H1 (cell line): ENCODE measurements around the gene TBC1D4. TPM values are rescaled to one million over a fixed set of nuclear protein-coding genes. Genes with fewer than 3 reads are reported as not detected.

Source experiments
- CTCF ChIA-PET: fragments of 300-600 bp; sonication (Branson Sonifier 250); formaldehyde crosslinking; loops from one replicate; lab custom pipeline; 2021; ENCODE audit not compliant: partially characterized antibody; lab: Charles Lee
- POLR2A ChIA-PET: fragments of 300-600 bp; sonication (Branson Sonifier 250); formaldehyde crosslinking; loops from one replicate; lab custom pipeline; 2021; ENCODE audit warnings: inconsistent platforms; ENCODE audit not compliant: partially characterized antibody; lab: Charles Lee
- DNase-seq, 2 experiments: peaks; one replicate each; pipeline versions ENCODE4 v3.0.0 to v3.0.0-alpha.2; 2010 to 2022; ENCODE audit warnings: low spot score in 2 of 2, low read depth in 1 of 2, mixed read lengths in 1 of 2
- FAIRE-seq: peaks from 2 replicates; lab custom pipeline; 2011; peaks lifted over from hg19 to GRCh38; lab: Jason Lieb, UNC
- H2AFZ ChIP-seq: 2 replicates; pipeline ENCODE4 v1.8.1; 2012; ENCODE audit warnings: low read length, inconsistent platforms
- H2AK5ac ChIP-seq: 2 replicates; pipeline ENCODE4 v1.6.1; 2013; ENCODE audit warnings: low read depth, low read length
- H2BK120ac ChIP-seq: replicated peaks from 2 replicates; pipeline ENCODE3; 2013; ENCODE audit warnings: low read depth, low read length, inconsistent platforms
- H2BK12ac ChIP-seq: 2 replicates; pipeline ENCODE4 v1.6.1; 2013; ENCODE audit warnings: low read depth, low read length
- H2BK15ac ChIP-seq: 2 replicates; pipeline ENCODE4 v1.6.1; 2013; ENCODE audit warnings: low read length
- H2BK20ac ChIP-seq: 2 replicates; pipeline ENCODE4 v1.6.1; 2013; ENCODE audit warnings: low read length
- H2BK5ac ChIP-seq: 2 replicates; pipeline ENCODE4 v1.6.1; 2013; ENCODE audit warnings: low read depth, low read length
- H3K14ac ChIP-seq: 2 replicates; pipeline ENCODE4 v1.6.1; 2013; ENCODE audit warnings: inconsistent platforms; ENCODE audit not compliant: insufficient read length
- H3K18ac ChIP-seq: 2 replicates; pipeline ENCODE4 v1.6.1; 2013; ENCODE audit warnings: low read length; ENCODE audit errors: extremely low read depth
- H3K23ac ChIP-seq: 2 replicates; pipeline ENCODE4 v1.6.1; 2013; ENCODE audit warnings: inconsistent platforms; ENCODE audit not compliant: insufficient read length
- H3K23me2 ChIP-seq: 2 replicates; pipeline ENCODE4 v1.6.1; 2013; ENCODE audit warnings: low read depth, low read length
- H3K27ac ChIP-seq: 2 replicates; pipeline ENCODE4 v1.6.1; 2011; ENCODE audit warnings: low read depth, low read length, inconsistent platforms
- H3K27me3 ChIP-seq, 4 experiments: replicated peaks in 1 of 4; 1 replicate in 1 of 4; 2 replicates in 3 of 4; pipeline versions ENCODE4 v1.6.1 to v1.8.1; 2011 to 2013; ENCODE audit warnings: low read length in 3 of 4, mild to moderate bottlenecking in 3 of 4, inconsistent platforms in 2 of 4, mixed read lengths in 2 of 4, moderate library complexity in 1 of 4; ENCODE audit not compliant: control insufficient read depth in 3 of 4, insufficient read depth in 3 of 4; ENCODE audit errors: extremely low read depth in 1 of 4
- H3K36me3 ChIP-seq, 4 experiments: 2 replicates each; pipeline versions ENCODE4 v1.6.1 to v1.8.1; 2011 to 2013; ENCODE audit warnings: mild to moderate bottlenecking in 4 of 4, low read length in 3 of 4, moderate library complexity in 2 of 4, control low read depth in 1 of 4, inconsistent platforms in 1 of 4; ENCODE audit not compliant: insufficient read depth in 4 of 4, control insufficient read depth in 2 of 4
- H3K4ac ChIP-seq: replicated peaks from 2 replicates; pipeline ENCODE3; 2013; ENCODE audit warnings: low read length, low read depth, mixed read lengths, inconsistent platforms; ENCODE audit not compliant: insufficient read length
- H3K4me1 ChIP-seq, 4 experiments: replicated peaks in 1 of 4; 1 replicate in 1 of 4; 2 replicates in 3 of 4; pipeline versions ENCODE4 v1.6.1 to v1.8.1; 2011 to 2013; ENCODE audit warnings: low read length in 3 of 4, inconsistent platforms in 2 of 4, mixed read lengths in 1 of 4; ENCODE audit not compliant: insufficient read depth in 4 of 4, control insufficient read depth in 3 of 4
- H3K4me2 ChIP-seq, 2 experiments: 2 replicates each; pipeline versions ENCODE4 v1.6.1 to v1.8.1; 2011 to 2013; ENCODE audit warnings: low read depth in 2 of 2, low read length in 2 of 2, control low read depth in 1 of 2, inconsistent platforms in 1 of 2, mild to moderate bottlenecking in 1 of 2; ENCODE audit not compliant: insufficient read depth in 1 of 2
- H3K4me3 ChIP-seq, 4 experiments: fragments of 200-600, 300-600 bp in 1 of 4; sonication (generic), shearing (Covaris generic), sonication (Bioruptor Twin) in 1 of 4; 2 replicates each; pipeline versions ENCODE4 v1.5.1 to v1.8.1; 2011 to 2016; ENCODE audit warnings: low read length in 4 of 4, low read depth in 3 of 4, control low read depth in 2 of 4, inconsistent platforms in 2 of 4, mild to moderate bottlenecking in 2 of 4, mixed read lengths in 1 of 4, moderate library complexity in 1 of 4; ENCODE audit not compliant: insufficient read depth in 2 of 4; ENCODE audit errors: extremely low read depth in 1 of 4
- H3K56ac ChIP-seq: replicated peaks from 2 replicates; pipeline ENCODE3; 2013; ENCODE audit warnings: low read depth, mild to moderate bottlenecking, mixed read lengths, low read length, inconsistent platforms; ENCODE audit not compliant: insufficient read length
- H3K79me1 ChIP-seq: 2 replicates; pipeline ENCODE4 v1.6.1; 2013; ENCODE audit warnings: low read depth, low read length, control low read depth
- H3K79me2 ChIP-seq, 2 experiments: 2 replicates each; pipeline versions ENCODE4 v1.6.1 to v1.8.1; 2012 to 2013; ENCODE audit warnings: low read length in 2 of 2, mild to moderate bottlenecking in 2 of 2, inconsistent platforms in 1 of 2; ENCODE audit not compliant: insufficient read depth in 2 of 2, control insufficient read depth in 1 of 2
- H3K9ac ChIP-seq, 4 experiments: replicated peaks in 1 of 4; 1 replicate in 1 of 4; 2 replicates in 3 of 4; pipeline versions ENCODE4 v1.6.1 to v1.8.1; 2011 to 2013; ENCODE audit warnings: low read depth in 3 of 4, low read length in 3 of 4, control low read depth in 2 of 4, mild to moderate bottlenecking in 2 of 4, moderate library complexity in 2 of 4, inconsistent platforms in 1 of 4; ENCODE audit errors: extremely low read depth in 1 of 4
- H3K9me3 ChIP-seq, 2 experiments: 2 replicates each; pipeline versions ENCODE4 v1.6.1 to v1.8.1; 2012 to 2013; ENCODE audit warnings: mild to moderate bottlenecking in 2 of 2, moderate library complexity in 2 of 2, control low read depth in 1 of 2, inconsistent platforms in 1 of 2, low read depth in 1 of 2, low read length in 1 of 2, mixed read lengths in 1 of 2; ENCODE audit not compliant: insufficient read depth in 2 of 2
- H4K20me1 ChIP-seq, 2 experiments: replicated peaks in 1 of 2; 2 replicates each; pipeline versions ENCODE3 to v1.8.1; 2011 to 2013; ENCODE audit warnings: inconsistent platforms in 2 of 2, low read length in 2 of 2, mild to moderate bottlenecking in 1 of 2; ENCODE audit not compliant: insufficient read depth in 2 of 2, control insufficient read depth in 1 of 2
- H4K5ac ChIP-seq: 2 replicates; pipeline ENCODE4 v1.6.1; 2013; ENCODE audit warnings: low read length, low read depth, mixed read lengths, inconsistent platforms; ENCODE audit not compliant: insufficient read length
- H4K8ac ChIP-seq: 2 replicates; pipeline ENCODE4 v1.8.0; 2013; ENCODE audit warnings: mild to moderate bottlenecking, moderate library complexity, low read length, inconsistent platforms; ENCODE audit not compliant: insufficient read depth; ENCODE audit errors: extremely low read depth
- H4K91ac ChIP-seq: replicated peaks from 2 replicates; pipeline ENCODE3; 2013; ENCODE audit warnings: low read length, mixed read lengths, inconsistent platforms; ENCODE audit not compliant: insufficient read length
- ASH2L ChIP-seq: fragments of 200-600, 300-600 bp; sonication (generic); IDR thresholded peaks from one replicate; pipeline ENCODE4 v1.7.1; 2017; ENCODE audit warnings: low read length
- CEBPB ChIP-seq: IDR thresholded peaks from 2 replicates; pipeline ENCODE4 v1.6.1; 2012; ENCODE audit warnings: low read depth, low read length
- CTBP2 ChIP-seq: IDR thresholded peaks from 2 replicates; pipeline ENCODE4 v1.7.0; 2011; ENCODE audit warnings: borderline replicate concordance, mild to moderate bottlenecking, moderate library complexity, mixed read lengths, low read length; ENCODE audit not compliant: insufficient read depth, insufficient read length
- EGR1 ChIP-seq: IDR thresholded peaks from 2 replicates; pipeline ENCODE4 v1.6.1; 2011; ENCODE audit warnings: low read depth, low read length, borderline replicate concordance
- NRF1 ChIP-seq: IDR thresholded peaks from 2 replicates; pipeline ENCODE4 v1.6.1; 2011; ENCODE audit warnings: mild to moderate bottlenecking, low read depth, low read length, improper control_type of control experiment
- POU5F1 ChIP-seq: IDR thresholded peaks from 2 replicates; pipeline ENCODE4 v1.6.1; 2011; ENCODE audit warnings: low read depth, mild to moderate bottlenecking, low read length, moderate library complexity
- SIRT6 ChIP-seq: IDR thresholded peaks from one replicate; pipeline ENCODE4 v1.7.1; 2012; ENCODE audit warnings: low read length, inconsistent platforms
- SP2 ChIP-seq: IDR thresholded peaks from 2 replicates; pipeline ENCODE4 v1.6.1; 2012; ENCODE audit warnings: mild to moderate bottlenecking, low read length, inconsistent platforms
- SRF ChIP-seq: IDR thresholded peaks from 2 replicates; pipeline ENCODE4 v1.6.1; 2011; ENCODE audit warnings: mild to moderate bottlenecking, low read depth, low read length, moderate library complexity
- TAF1 ChIP-seq: IDR thresholded peaks from 2 replicates; pipeline ENCODE4 v1.6.1; 2011; ENCODE audit warnings: mild to moderate bottlenecking, low read depth, low read length
- YY1 ChIP-seq: IDR thresholded peaks from 2 replicates; pipeline ENCODE4 v1.6.1; 2011; ENCODE audit warnings: low read depth, mild to moderate bottlenecking, low read length
- ZNF274 ChIP-seq: IDR thresholded peaks from 2 replicates; pipeline ENCODE4 v1.7.0; 2012; ENCODE audit warnings: low read length, borderline replicate concordance; ENCODE audit errors: extremely low read depth
- WGBS, 2 experiments: shearing (Covaris generic) in 1 of 2; methylation state at CpG; one replicate each; pipeline versions ENCODE4 v1.1.6 to v1.1.7; 2013 to 2015; ENCODE audit warnings: low lambda C conversion rate in 2 of 2, mixed read lengths in 2 of 2, inconsistent platforms in 1 of 2, low coverage in 1 of 2, missing lambda C conversion rate in 1 of 2; ENCODE audit not compliant: insufficient replicate concordance in 2 of 2, insufficient coverage in 1 of 2, insufficient read length in 1 of 2; ENCODE audit errors: extremely low coverage in 1 of 2, missing lambda C conversion rate in 1 of 2; 5-methylcytosine and 5-hydroxymethylcytosine counted together
- polyA plus RNA-seq, 7 experiments: library from polyadenylated mRNA; depleted of rRNA in 3 of 7; stranded (reverse) in 5 of 7; unstranded in 2 of 7; fragments of >200 nt in 5 of 7; fragments of 200-250 nt in 2 of 7; gene quantifications; 1 replicate in 5 of 7; 2 replicates in 1 of 7; 4 replicates in 1 of 7; pipeline versions ENCODE4 v1.2.1 to v1.2.3, GENCODE V29; 2011 to 2013; ENCODE audit warnings: missing spikeins in 2 of 7, mixed read lengths in 2 of 7
- total RNA-seq: library from RNA; stranded (reverse); fragmentation: NEBNext Ultra II Directional; extraction: Animal tissue kit (Norgen Biotek cat#: 25700); gene quantifications from 2 replicates; pipeline ENCODE4 v1.2.1, GENCODE V29; 2021
- TF ChIP-seq, protein P1 (sequence below): IDR thresholded peaks from 2 replicates; pipeline ENCODE4 v1.6.1; 2012; ENCODE audit warnings: inconsistent platforms
- TF ChIP-seq, protein P2 (sequence below): IDR thresholded peaks from 2 replicates; pipeline ENCODE4 v1.6.1; 2012; ENCODE audit warnings: low read length, inconsistent platforms

TBC1D4 gene
- total and polyA plus RNA-seq, 2 of the 8 experiments (the other 6 are each of a cell fraction or from before 2014, with no cell fraction given) = 16.7 to 39.0 TPM

DNA sequence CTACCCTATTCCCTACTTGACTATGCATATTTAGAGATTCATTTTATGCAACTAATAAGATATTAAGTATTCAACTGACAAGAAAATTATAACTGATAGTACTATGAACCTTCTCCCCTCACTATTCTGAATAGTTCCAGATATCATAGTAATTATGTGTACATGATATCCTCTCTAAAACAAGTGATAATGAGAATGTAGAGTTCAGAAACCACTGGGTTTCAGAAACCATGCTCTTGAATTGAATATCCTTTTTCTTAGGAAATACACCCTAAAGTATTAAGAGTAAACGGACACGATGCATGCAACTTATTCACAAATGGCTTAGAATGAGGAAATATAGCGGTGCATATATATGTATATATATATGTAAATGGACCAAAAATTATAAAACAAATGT, 160.9 kb downstream of the TBC1D4 start:
- DNase-seq (no peak), FAIRE-seq (no peak)
- no peaks in the 10 kb centered on the region for H3K79me2 ChIP-seq
- no peak overlapping the region for H3K4ac ChIP-seq
- H2BK20ac ChIP-seq = no peak overlapping the region
- no peaks in the 10 kb centered on the region for H3K79me1 ChIP-seq
- no peaks in the 10 kb centered on the region for H3K4me1 ChIP-seq
- H2BK15ac ChIP-seq = no peak overlapping the region
- no peak overlapping the region for H3K23ac ChIP-seq
- no peak overlapping the region for H3K4me3 ChIP-seq
- H4K20me1 ChIP-seq = peaks cover 0 to 2% of the 10 kb centered on the region in 2 experiments
- no peak overlapping the region for H2BK120ac ChIP-seq
- peaks cover 0 to 8% (median 0%) of the 10 kb centered on the region in 4 experiments; a peak in 2 of 8 replicates for H3K36me3 ChIP-seq
- H3K9me3 ChIP-seq = no peaks in the 10 kb centered on the region
- 95% methylated on average over 3 of the region's 3 CpGs; no CpG with 5 or more reads in 1 of the 2 experiments for WGBS, 2 experiments
- no peak overlapping the region for H2BK5ac ChIP-seq
- H2AK5ac ChIP-seq = no peak overlapping the region
- H3K27me3 ChIP-seq = no peaks in the 10 kb centered on the region
- no peak overlapping the region for H3K56ac ChIP-seq
- no peaks in the 10 kb centered on the region for H3K23me2 ChIP-seq
- no peak overlapping the region for H3K14ac ChIP-seq
- no peak overlapping the region for H3K27ac ChIP-seq
- no peak overlapping the region for H2AFZ ChIP-seq
- H2BK12ac ChIP-seq = no peak overlapping the region
- no peak overlapping the region for H3K9ac ChIP-seq
- no peak overlapping the region for H4K5ac ChIP-seq
- no peak overlapping the region for H4K91ac ChIP-seq
- no peak overlapping the region for H3K18ac ChIP-seq
- H3K4me2 ChIP-seq = no peak overlapping the region
- POLR2A ChIA-PET = no interaction called here
- CTCF ChIA-PET = no interaction called here
- no peak overlapping the region for H4K8ac ChIP-seq
- TF ChIP-seq SRF (no peak), YY1 (no peak), CEBPB (no peak), SP2 (no peak), EGR1 (no peak), NRF1 (no peak), POU5F1 (no peak), ASH2L (no peak), ZNF274 (no peak), CTBP2 (no peak), SIRT6 (no peak), TAF1 (no peak)
- TF ChIP-seq, protein P1, sequence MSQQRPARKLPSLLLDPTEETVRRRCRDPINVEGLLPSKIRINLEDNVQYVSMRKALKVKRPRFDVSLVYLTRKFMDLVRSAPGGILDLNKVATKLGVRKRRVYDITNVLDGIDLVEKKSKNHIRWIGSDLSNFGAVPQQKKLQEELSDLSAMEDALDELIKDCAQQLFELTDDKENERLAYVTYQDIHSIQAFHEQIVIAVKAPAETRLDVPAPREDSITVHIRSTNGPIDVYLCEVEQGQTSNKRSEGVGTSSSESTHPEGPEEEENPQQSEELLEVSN = no peak
- TF ChIP-seq, protein P2, sequence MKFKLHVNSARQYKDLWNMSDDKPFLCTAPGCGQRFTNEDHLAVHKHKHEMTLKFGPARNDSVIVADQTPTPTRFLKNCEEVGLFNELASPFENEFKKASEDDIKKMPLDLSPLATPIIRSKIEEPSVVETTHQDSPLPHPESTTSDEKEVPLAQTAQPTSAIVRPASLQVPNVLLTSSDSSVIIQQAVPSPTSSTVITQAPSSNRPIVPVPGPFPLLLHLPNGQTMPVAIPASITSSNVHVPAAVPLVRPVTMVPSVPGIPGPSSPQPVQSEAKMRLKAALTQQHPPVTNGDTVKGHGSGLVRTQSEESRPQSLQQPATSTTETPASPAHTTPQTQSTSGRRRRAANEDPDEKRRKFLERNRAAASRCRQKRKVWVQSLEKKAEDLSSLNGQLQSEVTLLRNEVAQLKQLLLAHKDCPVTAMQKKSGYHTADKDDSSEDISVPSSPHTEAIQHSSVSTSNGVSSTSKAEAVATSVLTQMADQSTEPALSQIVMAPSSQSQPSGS = no peak
